Measurements from ENCODE around the gene CR1L. TPM values are rescaled to one million over a fixed set of nuclear protein-coding genes. Genes with fewer than 3 reads are reported as not detected.

The CR1L gene
- total and polyA plus RNA-seq, 2 of the 8 experiments (the other 6 are each of a cell fraction or from before 2014, with no cell fraction given) = 0.39 TPM; not detected in 1

- TF ChIP-seq CHD7 (IDR thresholded peaks at IDR 0.05; ENCODE audit: insufficient replicate concordance, low read length) (no peak), SIN3A (conservative IDR thresholded peaks at IDR 0.05 in 1 of 2, IDR thresholded peaks at IDR 0.05 in 1 of 2; ENCODE audit: low read depth in 1 of 2, low read length in 2 of 2) (no peak), MAX (IDR thresholded peaks at IDR 0.05) (no peak), RFX5 (IDR thresholded peaks at IDR 0.05; ENCODE audit: borderline replicate concordance, low read depth, low read length) (no peak), RBBP5 (IDR thresholded peaks at IDR 0.05; ENCODE audit: borderline replicate concordance, low read depth, low read length) (no peak), SP4 (IDR thresholded peaks at IDR 0.05; ENCODE audit: low read length) (no peak)
Observed at GRCh38 chr1:207666342-207666741, 21.4 kb downstream of the CR1L start (continued).
